ENCODE measurements around the gene CEP89.

CEP89 gene

GRCh38 chr19:32917616-32917996, 54.2 kb downstream of the CEP89 start:
- no peak for TF ChIP-seq CTCF (IDR thresholded peaks at IDR 0.05; ENCODE audit: borderline replicate concordance, insufficient read depth, low read depth, low read length)

GRCh38 chr19:32916969-32917615, 54.7 kb downstream of the CEP89 start:
- H3K4me3 ChIP-seq (ENCODE audit: low read depth, low read length), result no peak overlapping the region
- no peak for TF ChIP-seq CTCF (IDR thresholded peaks at IDR 0.05; ENCODE audit: borderline replicate concordance, insufficient read depth, low read depth, low read length)

More at GRCh38 chr19:32917616-32917996, 54.2 kb downstream of the CEP89 start:
- no peak overlapping the region for H3K4me3 ChIP-seq (ENCODE audit: low read depth, low read length)

DNA sequence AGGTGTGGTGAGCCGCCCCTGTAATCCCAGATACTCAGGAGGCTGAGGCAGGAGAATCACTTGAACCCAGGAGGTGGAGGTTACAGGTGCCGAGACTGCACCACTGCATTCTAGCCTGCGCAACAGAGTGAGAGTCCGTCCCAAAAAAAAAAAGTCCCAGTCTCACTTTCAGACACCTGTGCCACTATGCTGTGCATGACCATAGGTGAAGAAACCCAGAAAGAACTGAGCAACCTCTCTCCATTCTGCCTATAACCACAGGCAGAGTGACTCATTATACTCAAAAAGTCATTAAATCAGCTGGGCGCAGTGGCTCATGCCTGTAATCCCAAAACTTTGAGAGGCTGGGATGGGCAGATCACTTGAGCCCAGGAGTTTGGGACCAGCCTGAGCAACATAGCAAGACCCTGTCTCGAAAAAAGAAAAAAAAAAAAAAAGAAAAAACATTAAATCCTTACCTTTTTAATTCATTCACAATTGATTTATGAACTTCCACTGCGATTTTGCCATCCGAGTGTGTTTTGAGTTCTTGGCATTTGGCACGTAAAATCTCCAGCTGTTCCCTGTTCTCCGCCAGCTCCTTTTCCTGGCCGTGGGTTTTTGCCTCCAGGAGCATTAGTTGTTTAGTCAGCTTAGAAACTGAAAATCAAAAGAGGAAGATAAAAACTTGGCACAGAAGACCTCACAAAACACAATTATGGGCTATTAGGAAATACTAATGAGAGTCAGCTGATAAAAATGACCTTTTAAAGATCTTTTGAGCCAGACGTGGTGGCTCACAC, 56.7 kb downstream of the CEP89 start:
- TF ChIP-seq CTCF (IDR thresholded peaks at IDR 0.05; ENCODE audit: borderline replicate concordance, insufficient read depth, low read depth, low read length), result no peak
- H3K4me3 ChIP-seq (ENCODE audit: low read depth, low read length), result no peak overlapping the region

DNA sequence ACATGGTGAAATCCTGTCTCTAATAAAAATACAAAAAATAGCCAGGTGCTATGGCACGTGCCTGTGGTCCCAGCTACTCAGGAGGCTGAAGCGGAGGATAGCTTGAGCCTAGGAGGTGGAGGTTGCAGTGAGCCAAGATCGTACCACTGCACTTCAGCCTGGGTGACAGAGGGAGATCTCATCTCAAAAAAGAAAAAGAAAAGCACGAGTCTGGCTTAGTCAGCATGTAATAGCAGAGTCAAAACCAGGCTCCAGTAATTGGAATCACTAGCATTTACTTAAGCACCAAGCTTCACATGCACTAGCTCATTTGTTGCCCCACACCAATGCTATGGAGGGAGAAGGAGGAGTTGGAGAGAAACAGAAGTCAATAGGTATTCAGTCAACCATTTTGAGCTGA, 60.3 kb downstream of the CEP89 start:
- TF ChIP-seq CTCF (IDR thresholded peaks at IDR 0.05; ENCODE audit: borderline replicate concordance, insufficient read depth, low read depth, low read length), result no peak
- no peak overlapping the region for H3K4me3 ChIP-seq (ENCODE audit: low read depth, low read length)

DNA sequence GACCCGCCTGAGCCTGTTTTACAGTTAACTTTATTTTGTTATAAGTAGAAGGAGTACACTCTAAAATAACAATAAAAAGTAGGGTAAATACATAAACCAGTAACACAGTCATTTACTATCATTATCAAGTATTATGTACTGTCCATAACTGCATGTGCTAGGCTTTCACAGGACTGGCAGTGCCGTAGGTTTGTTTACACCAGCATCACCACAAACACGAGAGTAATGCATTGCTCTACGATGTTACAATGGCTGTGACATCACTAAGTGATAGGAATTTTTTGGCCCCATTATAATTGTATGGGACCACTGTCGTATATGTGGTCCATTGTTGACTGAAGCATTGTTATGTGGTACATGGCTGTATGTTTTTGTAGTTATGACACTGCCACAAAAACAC, 60.9 kb downstream of the CEP89 start:
- H3K4me3 ChIP-seq (ENCODE audit: low read depth, low read length), result no peak overlapping the region
- no peak for TF ChIP-seq CTCF (IDR thresholded peaks at IDR 0.05; ENCODE audit: borderline replicate concordance, insufficient read depth, low read depth, low read length)

- no peak overlapping the region for H3K4me3 ChIP-seq (ENCODE audit: low read depth, low read length)
- no peak for TF ChIP-seq CTCF (IDR thresholded peaks at IDR 0.05; ENCODE audit: borderline replicate concordance, insufficient read depth, low read depth, low read length)
Observed at GRCh38 chr19:32910094-32910493, 61.7 kb downstream of the CEP89 start.

DNA sequence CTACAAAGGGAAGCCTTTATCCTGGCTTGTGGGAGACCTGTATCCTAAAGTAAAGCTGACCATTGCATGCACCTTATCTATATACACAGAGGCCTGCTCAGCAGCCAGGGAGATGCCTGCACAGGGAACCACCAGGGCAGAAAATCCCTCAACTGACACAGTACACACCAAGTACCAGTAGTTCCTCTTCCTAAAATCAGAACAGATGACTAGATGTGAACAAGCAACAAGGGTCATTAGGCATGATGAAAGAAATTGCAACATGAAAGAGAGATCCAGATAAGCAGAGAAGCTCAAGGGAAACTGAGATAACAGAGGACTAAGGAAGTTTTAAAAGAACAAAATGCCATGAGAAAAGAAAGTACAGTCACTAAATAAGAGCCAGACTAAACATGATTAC, 62.5 kb downstream of the CEP89 start:
- no peak overlapping the region for H3K4me3 ChIP-seq (ENCODE audit: low read depth, low read length)
- TF ChIP-seq CTCF (IDR thresholded peaks at IDR 0.05; ENCODE audit: borderline replicate concordance, insufficient read depth, low read depth, low read length), result no peak
